ENCODE measurements around the gene TPRN. TPM values are rescaled to one million over a fixed set of nuclear protein-coding genes. Genes with fewer than 3 reads are reported as not detected.
A peak's percentile ranks its signal among the peaks of the same experiment; 100 is the strongest.

Gene TPRN
- total and polyA plus RNA-seq, 9 of the 15 experiments (the other 6 are each of a cell fraction or from before 2014, with no cell fraction given): 0.31 to 31.9 (median 4.4) TPM

- TF ChIP-seq GTF2B (IDR thresholded peaks at IDR 0.05; ENCODE audit: extremely low read depth, insufficient read length) (no peak), STAT5A (IDR thresholded peaks at IDR 0.05; ENCODE audit: borderline replicate concordance, low read length) (peak; percentile 49; the same call in 1 of the 2 replicates), MED1 (CRISPR knock-in tag; IDR thresholded peaks at IDR 0.05; ENCODE audit: borderline replicate concordance) (no peak), ZNF589 (CRISPR knock-in tag; IDR thresholded peaks at IDR 0.05; ENCODE audit: low read depth) (peak; percentile 56; the same call in 1 of the 2 replicates), ZNF197 (CRISPR knock-in tag; IDR thresholded peaks at IDR 0.05; ENCODE audit: low read depth) (no peak), ATF4 (CRISPR knock-in tag; IDR thresholded peaks at IDR 0.05) (peak; percentile 70), KDM4B (IDR thresholded peaks at IDR 0.05; ENCODE audit: borderline replicate concordance in 2 of 2, low read depth in 1 of 2) (peak in 1 of 2 experiments; percentile 72; a peak in 1 of 4 replicates), KDM5B (IDR thresholded peaks at IDR 0.05; ENCODE audit: insufficient replicate concordance, low read depth, low read length) (peak; percentile 62), GATAD2A (IDR thresholded peaks at IDR 0.05) (peak; percentile 76; the same call in 1 of the 2 replicates), KLF16 (IDR thresholded peaks at IDR 0.05) (peak; percentile 12; the same call in 1 of the 2 replicates), ZNF764 (CRISPR knock-in tag; IDR thresholded peaks at IDR 0.05; ENCODE audit: low read depth) (0 out of 2 replicates have a peak, but pooled peaks have one; percentile 36), BRD4 (IDR thresholded peaks at IDR 0.05) (no peak), JUN (IDR thresholded peaks at IDR 0.05; ENCODE audit: borderline replicate concordance, low read depth, low read length) (peak; percentile 70; the same call in 1 of the 2 replicates), JUN (CRISPR knock-in tag; IDR thresholded peaks at IDR 0.05; ENCODE audit: borderline replicate concordance) (no peak), KLF13 (tag; IDR thresholded peaks at IDR 0.05; ENCODE audit: borderline replicate concordance, low read depth) (peak; percentile 96; the same call in 1 of the 2 replicates), PURB (CRISPR knock-in tag; IDR thresholded peaks at IDR 0.05; ENCODE audit: low read depth) (no peak), HDAC1 (IDR thresholded peaks at IDR 0.05) (peak in 1 of 2 experiments; percentile 91; a peak in 2 of 4 replicates), CBFA2T3 (IDR thresholded peaks at IDR 0.05) (peak; percentile 75), LEF1 (IDR thresholded peaks at IDR 0.05) (peak; percentile 74; the same call in 1 of the 2 replicates), FOXJ3 (CRISPR knock-in tag; IDR thresholded peaks at IDR 0.05) (no peak), SRF (CRISPR knock-in tag; IDR thresholded peaks at IDR 0.05) (0 out of 4 replicates have a peak, but pooled peaks of 1 of the 2 experiments have one; percentile 48)
- TF ChIP-seq, protein P1, sequence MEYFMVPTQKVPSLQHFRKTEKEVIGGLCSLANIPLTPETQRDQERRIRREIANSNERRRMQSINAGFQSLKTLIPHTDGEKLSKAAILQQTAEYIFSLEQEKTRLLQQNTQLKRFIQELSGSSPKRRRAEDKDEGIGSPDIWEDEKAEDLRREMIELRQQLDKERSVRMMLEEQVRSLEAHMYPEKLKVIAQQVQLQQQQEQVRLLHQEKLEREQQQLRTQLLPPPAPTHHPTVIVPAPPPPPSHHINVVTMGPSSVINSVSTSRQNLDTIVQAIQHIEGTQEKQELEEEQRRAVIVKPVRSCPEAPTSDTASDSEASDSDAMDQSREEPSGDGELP (CRISPR knock-in tag; IDR thresholded peaks at IDR 0.05; ENCODE audit: borderline replicate concordance): peak; percentile 99
- TF ChIP-seq, protein P2, sequence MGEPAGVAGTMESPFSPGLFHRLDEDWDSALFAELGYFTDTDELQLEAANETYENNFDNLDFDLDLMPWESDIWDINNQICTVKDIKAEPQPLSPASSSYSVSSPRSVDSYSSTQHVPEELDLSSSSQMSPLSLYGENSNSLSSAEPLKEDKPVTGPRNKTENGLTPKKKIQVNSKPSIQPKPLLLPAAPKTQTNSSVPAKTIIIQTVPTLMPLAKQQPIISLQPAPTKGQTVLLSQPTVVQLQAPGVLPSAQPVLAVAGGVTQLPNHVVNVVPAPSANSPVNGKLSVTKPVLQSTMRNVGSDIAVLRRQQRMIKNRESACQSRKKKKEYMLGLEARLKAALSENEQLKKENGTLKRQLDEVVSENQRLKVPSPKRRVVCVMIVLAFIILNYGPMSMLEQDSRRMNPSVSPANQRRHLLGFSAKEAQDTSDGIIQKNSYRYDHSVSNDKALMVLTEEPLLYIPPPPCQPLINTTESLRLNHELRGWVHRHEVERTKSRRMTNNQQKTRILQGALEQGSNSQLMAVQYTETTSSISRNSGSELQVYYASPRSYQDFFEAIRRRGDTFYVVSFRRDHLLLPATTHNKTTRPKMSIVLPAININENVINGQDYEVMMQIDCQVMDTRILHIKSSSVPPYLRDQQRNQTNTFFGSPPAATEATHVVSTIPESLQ (CRISPR knock-in tag; IDR thresholded peaks at IDR 0.05): 0 out of 2 replicates have a peak, but pooled peaks have one; percentile 53
Observed at GRCh38 chr9:137218754-137219271, 18.3 kb upstream of the TPRN start (continued).
